Measurements from ENCODE around the gene CRYGD.

DNA sequence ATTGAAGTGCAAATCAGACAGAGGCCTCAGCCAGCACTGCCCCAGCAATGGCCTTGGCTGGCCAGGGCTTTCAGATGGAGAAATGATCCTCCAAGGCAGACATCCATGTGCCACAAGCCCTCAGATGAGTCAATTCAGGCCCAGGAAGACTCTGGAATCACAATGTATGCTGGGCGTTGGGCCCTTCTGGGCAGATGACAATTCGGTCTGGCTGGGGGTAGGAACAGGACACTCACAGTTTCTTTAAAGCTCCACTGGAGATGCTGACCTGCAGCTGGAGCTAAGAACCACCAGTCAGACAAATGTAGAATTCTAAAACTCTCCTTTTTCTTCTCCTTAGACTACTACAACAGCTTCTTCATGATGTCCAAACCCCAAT is 12.4 kb upstream of the CRYGD start:
- TF ChIP-seq POLR2A (IDR thresholded peaks at IDR 0.05; ENCODE audit: low read depth, low read length), result no peak
- TF ChIP-seq TAF1 (IDR thresholded peaks at IDR 0.05; ENCODE audit: borderline replicate concordance, low read depth, low read length), result no peak
- TF ChIP-seq POLR2AphosphoS5 (IDR thresholded peaks at IDR 0.05; ENCODE audit: low read depth, low read length), result no peak
